Measurements from ENCODE around the gene ITGB3.

DNA sequence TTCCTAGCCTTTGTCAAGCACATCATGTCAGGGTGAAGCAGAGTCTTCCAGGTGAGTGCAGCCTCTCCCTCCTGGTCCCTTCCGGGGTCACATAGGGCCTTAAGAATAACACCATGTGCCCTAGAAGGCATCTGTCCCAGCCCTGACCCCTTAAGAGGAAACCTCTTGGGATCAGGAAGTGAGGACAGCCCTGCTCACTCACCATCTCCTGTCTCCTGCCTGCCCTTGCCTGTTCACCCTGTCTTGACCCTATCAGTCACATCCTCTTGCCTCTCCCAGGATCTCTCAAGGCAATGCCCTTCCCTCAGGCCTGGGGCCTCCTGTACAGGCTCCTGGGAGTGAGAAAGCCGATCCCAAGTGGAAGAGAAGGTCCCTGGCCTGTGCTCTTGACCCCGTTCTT is 30.6 kb upstream of the ITGB3 start:
- TF ChIP-seq, protein P1, sequence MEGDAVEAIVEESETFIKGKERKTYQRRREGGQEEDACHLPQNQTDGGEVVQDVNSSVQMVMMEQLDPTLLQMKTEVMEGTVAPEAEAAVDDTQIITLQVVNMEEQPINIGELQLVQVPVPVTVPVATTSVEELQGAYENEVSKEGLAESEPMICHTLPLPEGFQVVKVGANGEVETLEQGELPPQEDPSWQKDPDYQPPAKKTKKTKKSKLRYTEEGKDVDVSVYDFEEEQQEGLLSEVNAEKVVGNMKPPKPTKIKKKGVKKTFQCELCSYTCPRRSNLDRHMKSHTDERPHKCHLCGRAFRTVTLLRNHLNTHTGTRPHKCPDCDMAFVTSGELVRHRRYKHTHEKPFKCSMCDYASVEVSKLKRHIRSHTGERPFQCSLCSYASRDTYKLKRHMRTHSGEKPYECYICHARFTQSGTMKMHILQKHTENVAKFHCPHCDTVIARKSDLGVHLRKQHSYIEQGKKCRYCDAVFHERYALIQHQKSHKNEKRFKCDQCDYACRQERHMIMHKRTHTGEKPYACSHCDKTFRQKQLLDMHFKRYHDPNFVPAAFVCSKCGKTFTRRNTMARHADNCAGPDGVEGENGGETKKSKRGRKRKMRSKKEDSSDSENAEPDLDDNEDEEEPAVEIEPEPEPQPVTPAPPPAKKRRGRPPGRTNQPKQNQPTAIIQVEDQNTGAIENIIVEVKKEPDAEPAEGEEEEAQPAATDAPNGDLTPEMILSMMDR (IDR thresholded peaks at IDR 0.05), result no peak
- TF ChIP-seq POLR2AphosphoS5 (IDR thresholded peaks at IDR 0.05), result no peak
